Fibroblast of mammary gland (primary cell): ENCODE results near the gene FEV.

Source experiments
- DNase-seq: peaks from one replicate; pipeline ENCODE4 v3.0.0-alpha.2; 2010; ENCODE audit warnings: low read depth
- H3K4me3 ChIP-seq: 2 replicates; pipeline ENCODE4 v1.5.1; 2011; ENCODE audit warnings: low read depth, mild to moderate bottlenecking, low read length, moderate library complexity; ENCODE audit not compliant: control insufficient read depth
- TF ChIP-seq, protein P1 (sequence below): conservative IDR thresholded peaks from 2 replicates; pipeline ENCODE4 v1.5.1; 2011; ENCODE audit warnings: low read depth, low read length, inconsistent platforms; ENCODE audit not compliant: control insufficient read depth, insufficient read depth

FEV gene

GRCh38 chr2:218995561-218995960, 10.6 kb upstream of the FEV start:
- TF ChIP-seq, protein P1, sequence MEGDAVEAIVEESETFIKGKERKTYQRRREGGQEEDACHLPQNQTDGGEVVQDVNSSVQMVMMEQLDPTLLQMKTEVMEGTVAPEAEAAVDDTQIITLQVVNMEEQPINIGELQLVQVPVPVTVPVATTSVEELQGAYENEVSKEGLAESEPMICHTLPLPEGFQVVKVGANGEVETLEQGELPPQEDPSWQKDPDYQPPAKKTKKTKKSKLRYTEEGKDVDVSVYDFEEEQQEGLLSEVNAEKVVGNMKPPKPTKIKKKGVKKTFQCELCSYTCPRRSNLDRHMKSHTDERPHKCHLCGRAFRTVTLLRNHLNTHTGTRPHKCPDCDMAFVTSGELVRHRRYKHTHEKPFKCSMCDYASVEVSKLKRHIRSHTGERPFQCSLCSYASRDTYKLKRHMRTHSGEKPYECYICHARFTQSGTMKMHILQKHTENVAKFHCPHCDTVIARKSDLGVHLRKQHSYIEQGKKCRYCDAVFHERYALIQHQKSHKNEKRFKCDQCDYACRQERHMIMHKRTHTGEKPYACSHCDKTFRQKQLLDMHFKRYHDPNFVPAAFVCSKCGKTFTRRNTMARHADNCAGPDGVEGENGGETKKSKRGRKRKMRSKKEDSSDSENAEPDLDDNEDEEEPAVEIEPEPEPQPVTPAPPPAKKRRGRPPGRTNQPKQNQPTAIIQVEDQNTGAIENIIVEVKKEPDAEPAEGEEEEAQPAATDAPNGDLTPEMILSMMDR = no peak
- no peak for DNase-seq
- no peak overlapping the region for H3K4me3 ChIP-seq

GRCh38 chr2:218993345-218994315, 8.6 kb upstream of the FEV start, which contains the start of gene CRYBA2:
Gene CRYBA2 (minus strand): TSS chr2:218993422. CDS start chr2:218993176, 246 bp downstream.
- DNase-seq = no peak
- TF ChIP-seq, protein P1 = no peak
- H3K4me3 ChIP-seq = no peak within 1 kb of the TSS

DNA sequence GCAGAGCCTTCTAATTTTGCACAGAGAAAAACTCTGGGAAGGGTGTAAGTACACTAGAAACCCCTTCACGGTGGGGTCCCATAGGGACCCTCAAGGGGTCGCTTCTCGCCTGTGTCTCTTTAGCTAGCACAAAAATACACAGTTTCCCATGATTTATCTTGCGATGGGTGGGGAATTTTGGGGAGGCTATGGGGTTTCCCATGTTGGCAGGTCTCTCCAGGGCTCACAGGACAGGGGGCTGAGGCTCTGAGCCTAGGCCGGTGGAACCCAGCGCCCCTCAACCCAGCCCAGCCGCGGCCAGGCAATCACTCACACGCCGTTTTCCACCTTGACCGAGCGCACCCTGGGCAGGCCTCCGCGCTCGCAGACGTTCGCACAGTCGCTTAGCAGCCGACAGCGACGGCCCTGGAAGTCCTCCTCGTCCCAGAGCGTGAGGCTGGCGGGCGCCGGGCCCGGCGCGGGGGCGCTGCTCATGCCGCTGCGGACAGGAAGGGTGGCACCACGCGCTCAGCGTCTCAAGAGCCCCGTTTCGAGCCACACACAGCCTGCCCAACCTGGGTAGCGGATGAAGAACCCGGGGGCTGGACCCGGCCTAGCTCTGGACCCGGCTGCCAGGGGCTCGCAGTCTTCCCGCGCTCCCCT, 7.8 kb upstream of the FEV start:
- TF ChIP-seq, protein P1 = no peak
- no peak for DNase-seq
- no peak overlapping the region for H3K4me3 ChIP-seq

DNA sequence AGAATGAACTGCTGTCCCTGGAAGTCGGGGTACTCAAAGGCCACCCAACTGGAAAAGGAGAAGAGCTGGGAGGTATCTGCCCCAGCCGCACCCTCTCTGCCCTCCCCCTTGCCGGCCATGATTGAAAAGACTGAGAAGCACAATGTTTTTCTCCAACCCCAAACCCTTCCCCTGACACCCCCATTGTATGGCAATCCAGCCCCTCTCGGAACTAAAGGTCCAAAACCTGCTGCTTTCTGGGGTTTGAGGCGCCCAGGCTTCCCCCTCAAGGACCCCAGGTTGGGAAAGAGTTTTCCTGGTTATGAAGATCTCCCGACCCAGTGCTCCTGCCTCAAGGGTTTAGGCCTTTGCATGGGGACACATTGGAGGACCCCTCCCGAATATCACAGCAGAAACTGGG, 7.2 kb upstream of the FEV start:
- TF ChIP-seq, protein P1 = no peak
- no peak overlapping the region for H3K4me3 ChIP-seq
- no peak for DNase-seq

GRCh38 chr2:218991674-218992168, 6.7 kb upstream of the FEV start:
- no peak overlapping the region for H3K4me3 ChIP-seq
- TF ChIP-seq, protein P1 = no peak
- DNase-seq = peak; percentile 45

- no peak overlapping the region for H3K4me3 ChIP-seq
- TF ChIP-seq, protein P1 = no peak
- DNase-seq = no peak
Measured at GRCh38 chr2:218990612-218991011, 5.6 kb upstream of the FEV start.
